Neuronal stem cell (in vitro differentiated cells): ENCODE results near the gene RGS12.

ENCODE experiments used
- DNase-seq: peaks from one replicate; pipeline ENCODE4 v3.0.0-alpha.2; 2013; ENCODE audit warnings: low spot score
- H2AFZ ChIP-seq: one replicate; pipeline ENCODE4 v1.6.1; 2013; ENCODE audit warnings: mild to moderate bottlenecking, low read length, inconsistent platforms
- H2AK5ac ChIP-seq: 2 replicates; pipeline ENCODE4 v1.6.1; 2013; ENCODE audit warnings: low read depth, mild to moderate bottlenecking, inconsistent platforms, low read length, moderate library complexity, mixed read lengths
- H2BK120ac ChIP-seq: 2 replicates; pipeline ENCODE4 v1.6.1; 2013; ENCODE audit warnings: low read depth, mild to moderate bottlenecking, inconsistent platforms, low read length, moderate library complexity, mixed read lengths
- H2BK12ac ChIP-seq: one replicate; pipeline ENCODE4 v1.6.1; 2013; ENCODE audit warnings: low read length, inconsistent platforms
- H2BK15ac ChIP-seq: 2 replicates; pipeline ENCODE4 v1.6.1; 2013; ENCODE audit warnings: mild to moderate bottlenecking, low read length, inconsistent platforms, mixed read lengths
- H2BK5ac ChIP-seq: one replicate; pipeline ENCODE4 v1.6.1; 2013; ENCODE audit warnings: inconsistent platforms, mild to moderate bottlenecking, low read length, moderate library complexity
- H3K14ac ChIP-seq: one replicate; pipeline ENCODE4 v1.6.1; 2013; ENCODE audit warnings: low read length, inconsistent platforms
- H3K18ac ChIP-seq: 2 replicates; pipeline ENCODE4 v1.6.1; 2013; ENCODE audit warnings: low read length, inconsistent platforms
- H3K23ac ChIP-seq: 2 replicates; pipeline ENCODE4 v1.6.1; 2013; ENCODE audit warnings: low read depth, mild to moderate bottlenecking, mixed read lengths, low read length, inconsistent platforms; ENCODE audit not compliant: poor library complexity
- H3K27ac ChIP-seq: replicated peaks from 3 replicates; pipeline ENCODE4 v1.5.1; 2013; ENCODE audit warnings: low read length, inconsistent platforms
- H3K27me3 ChIP-seq, 3 experiments: 2 replicates each; pipeline ENCODE4 v1.6.1; 2013; ENCODE audit warnings: low read length in 3 of 3, mild to moderate bottlenecking in 2 of 3, inconsistent platforms in 1 of 3, low read depth in 1 of 3, mixed read lengths in 1 of 3, moderate library complexity in 1 of 3; ENCODE audit not compliant: control insufficient read depth in 3 of 3, insufficient read depth in 3 of 3
- H3K36me3 ChIP-seq, 2 donors: replicated peaks in 1 of 2; 2 replicates each; pipeline ENCODE4 v1.6.1; 2013; ENCODE audit warnings: low read length in 2 of 2; ENCODE audit not compliant: control insufficient read depth in 2 of 2, insufficient read depth in 2 of 2
- H3K4ac ChIP-seq: 2 replicates; pipeline ENCODE4 v1.6.1; 2013; ENCODE audit warnings: inconsistent platforms, mild to moderate bottlenecking, low read length, moderate library complexity
- H3K4me1 ChIP-seq, 2 donors: 1 replicate in 1 of 2; 2 replicates in 1 of 2; pipeline ENCODE4 v1.6.1; 2013; ENCODE audit warnings: low read length in 2 of 2, low read depth in 1 of 2; ENCODE audit not compliant: control insufficient read depth in 2 of 2, insufficient read depth in 1 of 2
- H3K4me2 ChIP-seq: one replicate; pipeline ENCODE4 v1.6.1; 2013; ENCODE audit warnings: mild to moderate bottlenecking, low read length, inconsistent platforms; ENCODE audit not compliant: insufficient read depth, poor library complexity, severe bottlenecking
- H3K4me3 ChIP-seq, 2 donors: 2 replicates each; pipeline ENCODE4 v1.5.1; 2013; ENCODE audit warnings: low read length in 2 of 2, mild to moderate bottlenecking in 2 of 2, inconsistent platforms in 1 of 2, moderate library complexity in 1 of 2
- H3K79me1 ChIP-seq: one replicate; pipeline ENCODE4 v1.6.1; 2013; ENCODE audit warnings: low read depth, mild to moderate bottlenecking, inconsistent platforms, low read length, moderate library complexity
- H3K9ac ChIP-seq: one replicate; pipeline ENCODE4 v1.6.1; 2013; ENCODE audit warnings: mild to moderate bottlenecking, low read depth, low read length, inconsistent platforms; ENCODE audit not compliant: poor library complexity
- H3K9me3 ChIP-seq, 2 donors: replicated peaks in 1 of 2; 2 replicates each; pipeline versions ENCODE3 to v1.6.1; 2013; ENCODE audit warnings: low read length in 2 of 2, mild to moderate bottlenecking in 2 of 2, inconsistent platforms in 1 of 2, low read depth in 1 of 2, mixed read lengths in 1 of 2, moderate library complexity in 1 of 2; ENCODE audit not compliant: control insufficient read depth in 2 of 2, insufficient read depth in 1 of 2
- H4K8ac ChIP-seq: one replicate; pipeline ENCODE4 v1.6.1; 2013; ENCODE audit warnings: low read depth, mild to moderate bottlenecking, inconsistent platforms, low read length, moderate library complexity
- H4K91ac ChIP-seq: one replicate; pipeline ENCODE4 v1.6.1; 2013; ENCODE audit warnings: low read length, low read depth, mild to moderate bottlenecking, inconsistent platforms; ENCODE audit not compliant: poor library complexity
- WGBS, 2 donors: extraction: QIAGEN DNeasy Blood & Tissue Kit; methylation state at CpG; one replicate each; pipeline ENCODE4 v1.1.7; 2013; ENCODE audit warnings: missing lambda C conversion rate in 2 of 2, mixed read lengths in 1 of 2; ENCODE audit not compliant: insufficient read length in 2 of 2, insufficient replicate concordance in 1 of 2; ENCODE audit errors: extremely low coverage in 2 of 2; 5-methylcytosine and 5-hydroxymethylcytosine counted together

The RGS12 gene

DNA sequence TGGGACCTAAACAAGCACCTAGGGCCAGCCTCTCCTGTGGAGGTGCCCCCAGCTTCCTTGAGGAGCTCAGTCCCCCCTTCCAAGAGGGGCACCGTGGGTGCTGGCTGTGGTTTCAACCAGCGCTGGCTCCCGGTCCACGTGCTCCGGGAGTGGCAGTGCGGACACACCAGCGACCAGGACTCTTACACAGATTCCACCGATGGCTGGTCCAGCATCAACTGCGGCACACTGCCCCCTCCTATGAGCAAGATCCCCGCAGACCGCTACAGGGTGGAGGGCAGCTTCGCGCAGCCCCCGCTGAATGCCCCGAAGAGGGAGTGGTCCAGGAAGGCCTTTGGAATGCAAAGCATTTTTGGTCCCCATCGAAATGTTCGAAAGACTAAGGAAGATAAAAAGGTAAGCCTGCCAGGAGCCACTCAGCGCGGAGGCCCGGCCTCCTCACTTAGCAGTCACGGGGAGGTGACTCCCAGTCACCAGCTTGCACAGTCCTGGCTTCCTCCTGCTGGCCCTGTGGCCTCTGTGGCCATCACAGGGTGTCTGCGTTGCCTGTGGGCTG is 24.9 kb downstream of the RGS12 start:
- Histone ChIP-seq H3K79me1 (peaks cover 14% of the 10 kb centered on the region), H3K36me3 (peaks cover 17 to 70% of the 10 kb centered on the region in 2 donors), H2BK12ac (no peak overlapping the region), H4K91ac (no peak overlapping the region), H2BK5ac (peak overlapping the region; percentile 92), H3K4me3 (no peak overlapping the region), H3K4ac (no peak overlapping the region), H3K4me2 (no peak overlapping the region), H2AK5ac (peak overlapping the region; percentile 23), H3K18ac (peak overlapping the region; percentile 84), H3K4me1 (peaks cover 21 to 30% of the 10 kb centered on the region in 2 donors), H3K14ac (peak overlapping the region; percentile 26), H3K27me3 (no peaks in the 10 kb centered on the region), H2AFZ (no peak overlapping the region), H3K27ac (no peak overlapping the region), H2BK15ac (peak overlapping the region; percentile 69), H3K9me3 (peaks cover 0 to 2% of the 10 kb centered on the region in 2 donors), H3K9ac (peak overlapping the region; percentile 32), H4K8ac (no peak overlapping the region), H3K23ac (peak overlapping the region; percentile 6), H2BK120ac (no peak overlapping the region)
- DNase-seq = no peak
- no CpG with 5 or more reads among the region's 22 CpGs for WGBS, 2 donors

DNA sequence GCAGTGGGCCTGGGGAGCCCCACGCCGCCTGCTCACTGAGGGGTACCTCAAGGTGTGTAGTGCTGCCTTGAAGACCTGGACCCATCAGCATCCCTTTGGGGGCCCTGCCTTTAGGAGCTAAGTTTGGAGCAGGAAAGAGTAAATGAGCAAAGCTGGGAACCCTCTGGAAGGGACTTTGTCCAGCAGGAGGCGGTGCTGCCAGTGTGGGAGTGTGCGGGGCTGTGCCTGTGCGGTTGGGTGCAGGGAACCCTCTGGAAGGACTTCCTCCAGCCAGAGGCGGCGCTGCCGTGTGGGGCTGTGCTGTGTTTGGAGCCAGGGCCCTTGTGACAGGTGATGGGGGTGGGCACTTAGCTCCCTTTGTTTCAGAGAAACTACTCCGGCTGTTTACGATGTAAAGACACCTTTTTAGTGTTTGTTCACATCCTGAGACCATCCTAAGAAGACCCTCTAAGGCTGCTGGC is 25.8 kb downstream of the RGS12 start:
- no peak overlapping the region for H3K4ac ChIP-seq
- no peak overlapping the region for H2BK12ac ChIP-seq
- H2BK120ac ChIP-seq = no peak overlapping the region
- no peak overlapping the region for H3K23ac ChIP-seq
- WGBS, 2 donors = no CpG with 5 or more reads among the region's 10 CpGs
- no peak overlapping the region for H3K14ac ChIP-seq
- H3K4me3 ChIP-seq = no peak overlapping the region
- peak overlapping the region; percentile 13 for H3K9ac ChIP-seq
- H3K4me2 ChIP-seq = no peak overlapping the region
- peak overlapping the region; percentile 23 for H2AK5ac ChIP-seq
- H4K8ac ChIP-seq = no peak overlapping the region
- H2BK5ac ChIP-seq = peak overlapping the region; percentile 92
- no peak overlapping the region for H3K27ac ChIP-seq
- no peak overlapping the region for H4K91ac ChIP-seq
- peak overlapping the region; percentile 84 for H3K18ac ChIP-seq
- no peak for DNase-seq
- H2AFZ ChIP-seq = no peak overlapping the region
- H3K27me3 ChIP-seq = no peaks in the 10 kb centered on the region
- peaks cover 26 to 34% of the 10 kb centered on the region in 2 donors for H3K4me1 ChIP-seq
- peaks cover 16 to 72% of the 10 kb centered on the region in 2 donors for H3K36me3 ChIP-seq
- H2BK15ac ChIP-seq = peak overlapping the region; percentile 69
- peaks cover 14% of the 10 kb centered on the region for H3K79me1 ChIP-seq
- H3K9me3 ChIP-seq = peaks cover 2 to 5% of the 10 kb centered on the region in 2 donors

DNA sequence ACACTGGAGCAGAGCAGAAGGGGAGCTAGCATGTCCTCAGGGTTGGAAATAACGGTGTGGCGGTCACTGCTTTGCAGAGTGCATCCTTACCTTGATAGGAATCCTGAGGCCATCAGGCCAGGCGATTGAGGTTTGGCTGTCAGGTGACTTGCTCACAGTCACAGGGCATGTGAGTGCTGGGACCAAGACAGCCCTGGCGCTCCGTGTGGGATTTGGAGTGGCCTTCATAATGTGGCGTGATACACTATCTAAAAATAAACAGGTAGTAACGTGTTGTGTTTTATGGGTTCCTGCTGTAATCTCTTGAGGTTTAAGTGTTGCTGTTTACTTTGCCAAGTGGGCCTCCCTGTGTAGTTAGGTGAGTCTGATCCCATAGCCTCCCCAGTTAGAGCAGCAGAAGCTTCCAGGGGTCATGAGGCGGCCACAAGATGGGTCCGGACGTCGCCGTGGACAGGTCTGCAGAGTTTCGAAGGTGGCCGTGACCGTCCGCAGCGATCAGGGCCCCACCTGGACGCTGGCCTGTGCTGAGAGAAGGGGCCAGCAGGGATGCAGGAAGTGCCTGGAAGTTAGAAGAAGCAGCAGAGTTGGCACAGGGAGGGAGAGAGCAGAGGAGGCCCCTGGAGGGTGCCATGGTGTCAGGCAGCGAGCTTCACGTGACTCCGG is 27.7 kb downstream of the RGS12 start:
- H3K36me3 ChIP-seq = peaks cover 16 to 69% of the 10 kb centered on the region in 2 donors
- H2BK5ac ChIP-seq = peak overlapping the region; percentile 56
- no peak overlapping the region for H3K4me2 ChIP-seq
- DNase-seq = no peak
- peak overlapping the region; percentile 32 for H3K27ac ChIP-seq
- H3K18ac ChIP-seq = peak overlapping the region; percentile 33
- no peak overlapping the region for H2BK12ac ChIP-seq
- H4K91ac ChIP-seq = peak overlapping the region; percentile 60
- peaks cover 2 to 19% of the 10 kb centered on the region in 2 donors for H3K9me3 ChIP-seq
- WGBS, 2 donors = no CpG with 5 or more reads among the region's 21 CpGs
- no peak overlapping the region for H3K4ac ChIP-seq
- no peaks in the 10 kb centered on the region for H3K27me3 ChIP-seq
- peaks cover 26 to 38% of the 10 kb centered on the region in 2 donors for H3K4me1 ChIP-seq
- no peak overlapping the region for H3K4me3 ChIP-seq
- H2AK5ac ChIP-seq = peak overlapping the region; percentile 33
- peaks cover 18% of the 10 kb centered on the region for H3K79me1 ChIP-seq
- H3K9ac ChIP-seq = peak overlapping the region; percentile 53
- no peak overlapping the region for H3K14ac ChIP-seq
- no peak overlapping the region for H2AFZ ChIP-seq
- H3K23ac ChIP-seq = no peak overlapping the region
- peak overlapping the region; percentile 23 for H2BK15ac ChIP-seq
- no peak overlapping the region for H4K8ac ChIP-seq
- H2BK120ac ChIP-seq = peak overlapping the region; percentile 81

DNA sequence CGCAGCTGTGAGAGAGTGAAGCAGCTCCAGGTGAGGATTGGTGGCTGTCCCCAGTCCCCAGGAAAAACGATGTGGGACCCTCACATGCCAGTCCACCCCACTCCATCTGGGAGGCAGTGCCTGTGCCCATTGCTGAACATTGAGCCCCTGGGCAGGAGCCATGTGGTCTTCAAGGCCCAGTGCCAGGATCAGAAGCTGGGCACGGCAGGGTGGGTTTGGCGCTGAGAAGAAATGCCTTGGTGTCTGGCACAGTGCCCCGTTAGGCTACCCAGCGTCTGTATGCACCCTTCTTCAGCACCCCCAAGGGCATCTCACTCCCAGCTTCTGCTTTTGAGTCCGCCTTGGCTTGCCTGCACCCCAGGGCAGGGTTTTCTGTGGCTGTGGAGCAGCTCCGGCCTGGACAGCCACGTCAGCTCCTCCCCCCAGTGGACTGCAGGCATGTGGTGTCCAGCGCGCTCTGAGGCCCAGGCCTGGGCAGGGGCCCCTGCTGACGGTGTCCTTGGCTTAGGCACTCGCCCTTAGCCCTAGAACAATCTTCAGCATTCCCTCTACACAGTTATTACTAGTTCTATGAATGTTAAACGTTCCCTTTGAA is 28.6 kb downstream of the RGS12 start:
- Histone ChIP-seq H3K9ac (no peak overlapping the region), H3K4me1 (peaks cover 26 to 38% of the 10 kb centered on the region in 2 donors), H3K79me1 (peaks cover 18% of the 10 kb centered on the region), H3K27ac (peak overlapping the region; percentile 93), H2AFZ (no peak overlapping the region), H4K8ac (no peak overlapping the region), H2BK15ac (peak overlapping the region; percentile 79), H3K4ac (peak overlapping the region; percentile 31), H3K9me3 (peaks cover 2 to 28% of the 10 kb centered on the region in 2 donors), H2BK12ac (peak overlapping the region; percentile 67), H3K23ac (no peak overlapping the region), H3K18ac (peak overlapping the region; percentile 89), H3K14ac (peak overlapping the region; percentile 12), H2AK5ac (peak overlapping the region; percentile 99), H3K27me3 (no peaks in the 10 kb centered on the region), H2BK120ac (peak overlapping the region; percentile 72), H3K4me3 (no peak overlapping the region), H3K4me2 (no peak overlapping the region), H4K91ac (peak overlapping the region; percentile 93), H3K36me3 (peaks cover 13 to 61% of the 10 kb centered on the region in 2 donors), H2BK5ac (peak overlapping the region; percentile 91)
- WGBS, 2 donors = no CpG with 5 or more reads among the region's 14 CpGs
- no peak for DNase-seq
